IPS DF 19.7 (cell line): Measurements from ENCODE around the gene ARHGAP15.

Experiments
- DNase-seq: peaks from one replicate; pipeline ENCODE4 v3.0.0-alpha.2; 2013; ENCODE audit warnings: low read depth, low spot score

The ARHGAP15 gene

DNA sequence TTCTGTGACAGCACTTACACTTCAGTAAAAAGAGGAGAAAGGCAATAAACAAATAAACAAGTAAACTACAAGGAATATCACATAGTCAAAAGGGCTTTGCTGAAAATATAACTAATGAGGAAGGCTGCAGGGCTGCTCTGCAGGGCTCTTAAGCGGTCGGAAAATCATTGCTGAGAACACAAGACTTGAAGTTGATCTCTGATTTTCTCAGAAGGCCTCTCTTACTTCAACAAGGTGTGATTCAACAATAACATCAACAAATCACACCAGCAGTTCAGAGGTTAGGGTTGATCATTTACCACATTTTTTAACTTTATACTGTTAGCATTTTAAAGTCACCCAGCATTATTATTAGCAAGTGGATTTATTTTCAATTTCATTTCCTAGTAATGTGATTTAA is 215.6 kb downstream of the ARHGAP15 start:
- DNase-seq, result no peak

DNA sequence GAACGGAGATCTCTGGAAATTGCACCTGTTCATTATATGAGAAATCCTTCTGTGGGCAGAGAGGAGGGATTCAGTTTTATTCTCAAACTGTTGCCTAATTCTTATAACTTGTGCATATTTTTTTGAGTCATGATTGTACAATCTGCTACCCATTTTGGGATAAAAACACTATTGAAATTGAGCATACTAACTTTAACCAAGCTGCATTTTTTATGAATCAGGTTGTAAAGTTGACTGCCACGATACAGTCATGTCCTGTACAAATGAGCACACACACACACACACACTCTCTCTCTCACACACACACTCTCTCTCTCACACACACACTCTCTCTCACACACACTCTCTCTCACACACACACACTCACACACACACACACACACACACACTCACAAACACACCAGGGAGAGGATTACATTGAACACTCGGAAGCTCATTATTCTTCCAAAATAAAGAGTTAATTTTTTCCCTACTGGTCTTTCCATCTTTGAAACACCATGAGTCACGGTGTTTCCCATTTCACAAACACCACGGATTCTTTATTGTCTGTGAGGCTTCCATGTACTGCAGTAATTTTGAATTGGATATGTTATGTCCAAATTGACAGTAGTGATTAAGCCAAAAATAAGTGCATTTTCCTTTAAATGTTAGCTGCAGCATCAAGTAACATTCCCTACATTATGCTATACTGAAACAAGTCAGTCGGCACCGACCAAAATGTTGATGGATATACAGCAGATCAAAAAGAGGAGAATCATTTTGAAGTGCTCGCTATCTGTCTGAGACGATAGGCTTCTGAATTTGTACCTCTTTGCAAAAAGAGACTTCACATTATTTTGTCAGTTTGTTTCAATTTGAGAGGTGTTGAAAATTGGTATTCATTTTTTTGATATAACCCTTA is 216.9 kb downstream of the ARHGAP15 start:
- no peak for DNase-seq

DNA sequence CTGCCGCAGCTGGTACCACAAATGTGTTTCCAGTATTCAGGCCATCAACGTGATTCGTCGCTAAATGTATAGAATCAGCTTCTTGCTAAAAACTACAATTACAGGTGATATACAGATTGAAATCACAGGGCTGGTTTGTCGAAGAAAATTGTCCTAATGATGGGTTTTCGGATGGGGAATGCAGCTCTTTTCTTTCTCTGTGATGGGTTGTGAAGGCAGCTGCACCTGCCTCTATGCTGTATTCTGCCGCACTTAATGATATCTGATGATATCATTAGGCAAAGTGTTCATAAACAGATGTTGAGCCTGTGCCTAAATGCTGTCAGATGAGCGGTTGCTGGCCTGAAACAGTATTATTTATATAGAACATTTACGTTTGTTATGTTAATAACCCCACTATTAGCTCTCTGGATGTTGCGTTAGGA is 218.1 kb downstream of the ARHGAP15 start:
- DNase-seq, result no peak

DNA sequence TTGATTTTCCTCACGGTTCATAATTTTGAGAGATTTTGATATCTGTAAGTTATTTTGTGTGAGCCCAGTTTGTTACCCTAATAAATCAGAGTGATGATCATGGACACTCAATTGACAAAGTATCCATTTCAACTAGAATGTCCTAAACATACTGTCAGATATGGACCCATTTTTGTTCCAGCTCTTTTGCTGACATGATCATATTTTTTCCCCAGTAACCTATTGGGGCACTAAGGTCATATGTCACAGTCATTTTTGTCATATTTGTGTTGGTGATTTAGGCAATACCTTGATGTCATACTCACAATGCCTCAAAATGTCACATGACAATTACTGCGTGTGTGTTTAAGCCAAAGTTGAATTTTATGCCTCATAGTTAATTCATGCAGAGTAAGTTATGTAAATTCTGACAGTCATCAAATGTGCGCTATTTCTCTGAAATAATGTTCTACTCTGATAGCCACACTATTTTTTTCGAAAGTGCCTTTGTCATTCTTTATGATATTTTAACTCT is 218.7 kb downstream of the ARHGAP15 start:
- DNase-seq, result no peak

DNA sequence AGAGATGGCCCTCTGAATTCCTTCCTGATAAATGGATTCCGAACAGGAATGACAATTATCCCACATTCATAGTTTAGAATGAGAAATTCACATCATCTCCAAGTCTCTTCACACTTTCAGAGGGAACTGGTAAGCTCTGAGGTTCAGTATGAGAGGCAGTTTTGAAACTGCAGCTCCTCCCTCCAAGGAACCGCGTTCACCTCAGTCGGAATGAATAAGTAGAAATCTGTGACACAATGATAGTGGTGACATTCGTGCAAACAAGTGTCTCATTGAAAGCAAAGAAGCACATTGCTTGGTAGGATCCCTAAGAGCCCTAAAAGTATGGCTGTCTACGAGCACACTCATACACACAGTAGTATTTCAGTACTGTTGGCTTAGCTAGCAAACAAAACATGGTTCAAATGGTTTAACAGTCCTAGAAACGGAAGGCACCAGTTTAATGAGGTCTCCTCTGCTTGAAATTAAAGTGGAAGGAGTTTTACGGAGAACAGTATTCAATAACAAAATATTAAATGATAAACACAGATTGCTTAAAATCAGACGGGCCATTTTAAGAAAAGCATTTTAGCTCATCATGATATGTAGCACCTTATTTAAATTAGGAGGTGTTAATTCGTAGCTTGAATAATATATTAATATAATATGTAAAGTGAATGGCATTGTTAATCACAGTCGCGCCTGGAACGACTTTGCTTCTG is 225.0 kb downstream of the ARHGAP15 start:
- no peak for DNase-seq

DNA sequence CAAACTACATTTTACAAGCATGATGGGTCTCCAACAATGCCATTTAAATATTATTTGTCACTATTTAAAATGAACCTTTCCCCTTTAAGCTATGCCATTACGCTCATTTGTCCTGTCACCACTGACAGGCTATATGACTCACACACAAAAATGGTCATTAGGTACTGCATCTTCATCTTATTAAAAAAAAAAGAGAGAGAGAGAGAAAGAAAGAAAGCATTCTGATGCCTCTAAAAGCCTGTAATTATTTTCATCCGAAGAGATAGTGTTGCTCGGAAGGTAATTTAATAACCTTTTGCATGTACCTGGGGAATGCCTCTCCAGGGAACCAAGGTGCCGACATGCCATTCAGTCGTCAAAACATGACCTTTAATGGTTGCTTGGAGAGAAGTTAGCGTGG is 226.7 kb downstream of the ARHGAP15 start:
- no peak for DNase-seq

DNA sequence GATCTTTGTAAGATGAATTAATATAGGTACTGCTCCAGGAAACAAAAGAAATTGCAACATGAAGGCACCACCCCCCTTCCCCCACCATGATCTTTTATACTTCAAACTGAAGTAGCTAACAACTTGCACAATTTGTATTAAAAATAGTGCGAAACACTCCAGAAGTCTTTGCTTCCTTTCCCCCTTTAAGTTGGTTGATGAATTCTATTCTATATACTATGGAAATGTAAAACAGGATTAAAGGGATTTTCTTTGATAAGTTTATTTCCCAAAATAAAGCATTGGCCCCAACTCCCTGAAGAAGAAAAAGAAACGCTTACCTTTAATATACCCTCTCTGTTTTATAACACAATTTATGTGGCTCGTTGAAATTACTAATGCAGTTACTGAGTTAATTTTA is 227.1 kb downstream of the ARHGAP15 start:
- no peak for DNase-seq

DNA sequence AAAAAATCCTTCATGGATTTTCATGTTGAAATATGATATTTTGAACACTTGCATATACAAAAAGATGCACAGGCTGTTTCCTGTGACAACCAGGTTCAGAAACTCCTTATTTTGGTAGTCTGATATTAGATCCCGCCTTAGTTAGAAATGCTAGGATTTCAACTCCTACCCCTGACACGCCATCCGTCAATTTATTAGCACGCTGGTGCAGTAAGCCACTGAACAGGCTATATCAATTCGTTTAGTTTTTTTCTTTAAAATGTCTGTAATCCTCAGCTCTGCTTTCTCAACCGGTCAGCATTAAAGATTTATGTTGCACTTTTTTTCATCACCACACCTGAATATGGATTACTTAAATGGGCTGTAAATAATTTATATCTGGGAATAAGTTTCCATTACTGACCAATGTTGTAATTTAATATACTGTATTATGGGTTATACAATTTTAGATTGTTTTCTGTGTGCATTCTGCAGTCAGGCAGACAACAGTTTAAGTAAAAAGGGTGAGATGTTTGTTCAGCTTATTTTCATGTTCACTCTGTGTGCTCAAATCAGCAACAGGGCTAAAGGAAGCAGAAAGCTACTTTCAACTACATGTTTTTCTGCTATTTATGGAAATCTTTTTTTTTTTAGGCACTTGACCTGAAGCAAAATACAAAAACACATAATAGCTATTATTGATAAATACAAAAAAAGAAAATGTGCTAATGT is 227.7 kb downstream of the ARHGAP15 start:
- no peak for DNase-seq

DNA sequence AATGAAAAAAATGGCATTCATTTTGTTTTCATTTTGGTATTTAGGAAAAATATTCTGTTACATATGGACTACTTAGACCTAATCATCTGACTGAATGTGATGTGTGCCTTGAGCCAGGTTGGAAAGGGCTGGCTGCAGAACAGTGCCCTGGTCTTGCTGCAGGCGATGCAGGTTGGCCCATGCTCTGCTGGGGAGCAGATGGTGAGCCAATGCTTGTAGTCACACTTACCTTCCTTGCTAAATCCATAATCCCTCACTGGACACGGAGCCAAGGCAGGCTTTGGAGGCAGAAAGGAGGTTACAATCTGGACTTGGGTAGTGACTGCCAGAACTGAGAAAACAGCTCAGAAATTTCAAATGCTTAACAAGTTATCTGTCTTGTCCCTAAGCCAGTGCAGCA is 228.7 kb downstream of the ARHGAP15 start:
- DNase-seq, result no peak

DNA sequence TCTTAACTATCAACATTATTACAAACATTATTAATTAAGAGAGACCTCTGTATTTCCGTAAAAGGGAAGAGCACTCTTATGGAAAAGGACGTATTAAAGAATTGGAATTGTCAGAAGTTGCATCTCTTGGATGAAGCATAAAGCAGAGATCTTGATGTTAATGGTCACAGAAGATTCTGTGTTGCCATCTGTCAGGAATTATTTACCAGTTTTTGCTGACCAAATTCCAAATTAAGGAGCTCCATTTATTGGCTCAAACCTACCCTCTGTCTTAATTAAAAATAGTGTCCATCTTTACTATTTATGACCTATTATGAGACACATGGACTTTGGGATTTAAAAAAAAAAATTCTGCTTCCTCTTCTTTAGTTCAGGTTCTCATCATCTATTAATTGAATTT is 232.1 kb downstream of the ARHGAP15 start:
- DNase-seq, result no peak

DNA sequence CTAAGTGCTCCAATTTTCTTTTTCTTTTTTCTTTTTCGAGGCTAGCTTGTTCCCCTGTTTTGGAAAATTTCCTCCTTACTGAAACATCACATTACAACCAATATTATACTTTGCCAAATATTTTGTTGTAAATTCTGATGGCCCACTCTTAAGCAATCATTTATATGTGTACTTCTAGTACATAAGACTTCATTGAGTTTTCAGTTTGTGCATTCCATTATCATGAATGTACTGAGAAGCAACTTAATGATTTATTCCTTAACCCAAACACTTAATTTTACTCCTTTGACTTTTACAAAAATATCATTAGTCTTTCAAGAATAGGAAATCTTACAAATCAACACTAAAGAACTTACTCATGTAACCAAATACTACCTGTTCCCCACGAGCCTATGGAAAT is 242.4 kb downstream of the ARHGAP15 start:
- no peak for DNase-seq

DNA sequence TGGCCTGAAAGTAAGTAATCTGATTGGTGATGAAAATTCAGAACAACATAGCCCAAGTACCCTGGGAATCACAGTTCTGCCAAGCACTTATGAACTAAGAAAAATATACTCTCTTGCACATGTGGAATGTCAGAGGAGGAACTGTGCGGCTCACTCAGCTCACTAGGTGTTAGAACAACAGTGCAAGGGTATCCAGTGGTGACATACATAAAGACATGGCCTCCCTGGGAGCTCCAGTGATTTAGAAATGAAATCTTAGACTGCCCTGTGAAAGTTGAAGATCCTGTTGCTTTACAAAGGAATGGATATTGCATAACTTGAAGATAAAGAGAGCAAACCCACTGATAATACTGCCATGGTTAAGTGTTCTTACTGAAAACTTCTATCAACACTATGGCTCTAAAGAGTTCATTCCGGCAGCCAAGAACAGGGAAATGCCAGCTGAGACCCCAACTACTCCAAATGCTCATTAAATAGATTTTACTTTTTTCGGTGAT is 246.2 kb downstream of the ARHGAP15 start:
- no peak for DNase-seq

DNA sequence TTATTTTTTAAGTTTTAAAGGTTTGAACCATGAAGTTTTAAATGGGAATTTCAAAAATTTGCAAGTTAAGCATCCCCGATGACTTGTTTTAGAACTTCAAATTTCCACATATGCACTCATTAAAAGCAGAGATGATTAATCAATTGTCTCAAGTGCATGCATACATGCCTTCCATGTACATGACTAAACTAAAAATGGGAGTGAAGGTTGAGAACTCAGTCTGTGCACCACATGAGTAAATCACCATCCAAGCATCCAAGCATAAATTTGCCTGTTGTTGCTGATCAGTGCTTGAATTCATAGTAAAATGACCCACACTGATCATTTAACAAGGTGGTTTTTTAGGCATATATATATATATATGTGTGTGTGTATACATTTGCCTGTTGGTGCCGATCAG is 249.8 kb downstream of the ARHGAP15 start:
- no peak for DNase-seq

DNA sequence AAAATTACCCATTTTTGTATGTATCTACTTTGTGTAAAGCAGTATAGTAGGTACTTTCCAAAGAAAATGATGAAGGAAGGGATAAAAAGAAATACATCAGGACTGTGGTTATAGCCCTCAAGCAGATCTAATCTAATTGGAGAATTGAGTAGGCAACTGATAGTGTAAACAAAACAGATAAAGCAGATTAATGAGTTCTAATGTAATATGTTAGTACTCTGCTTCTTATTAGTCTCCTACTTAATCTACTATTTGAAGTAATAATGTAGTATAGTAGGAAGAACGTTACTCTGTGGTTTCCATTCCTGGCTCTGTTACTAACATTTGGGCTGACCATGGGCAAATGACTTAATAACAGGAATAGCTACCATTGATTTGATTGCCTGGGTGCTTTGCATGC is 250.7 kb downstream of the ARHGAP15 start:
- DNase-seq, result no peak

DNA sequence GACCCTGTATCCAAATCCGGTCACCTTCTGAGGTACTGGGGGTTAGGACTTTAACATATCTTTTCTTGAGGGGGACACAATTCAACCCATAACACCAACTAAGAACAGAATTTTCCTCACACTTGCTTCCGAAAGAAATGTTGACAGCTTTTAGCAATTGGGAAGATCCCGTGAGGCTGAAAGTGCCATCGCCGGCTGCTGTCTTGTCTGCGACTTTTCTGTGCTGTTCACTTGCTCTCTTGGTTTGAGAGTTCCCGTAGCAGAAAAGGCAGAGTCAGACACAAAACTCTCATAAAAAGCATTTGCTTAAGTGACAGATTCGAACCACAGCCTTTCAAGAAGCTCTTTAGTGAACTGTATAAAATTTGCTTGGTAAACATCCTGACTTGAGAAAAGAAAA is 253.4 kb downstream of the ARHGAP15 start:
- no peak for DNase-seq

DNA sequence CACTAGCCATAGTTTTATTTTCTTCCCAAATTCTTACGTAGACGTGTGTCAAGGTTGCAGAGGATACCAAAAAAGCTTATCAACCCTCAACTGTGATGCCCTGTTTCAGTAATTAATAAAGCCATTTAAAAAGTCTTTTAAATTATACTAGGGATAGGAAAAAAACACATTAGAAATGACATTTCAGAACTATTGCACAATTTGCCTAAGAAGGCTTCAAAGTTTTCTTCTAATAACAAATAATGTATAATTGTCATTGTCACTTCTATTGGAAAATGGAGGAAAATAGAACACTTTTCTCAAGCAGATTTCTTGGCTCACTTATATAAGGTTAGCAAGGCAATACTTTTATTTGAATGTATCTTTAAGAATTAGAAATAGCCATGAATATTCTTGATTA is 253.8 kb downstream of the ARHGAP15 start:
- no peak for DNase-seq

DNA sequence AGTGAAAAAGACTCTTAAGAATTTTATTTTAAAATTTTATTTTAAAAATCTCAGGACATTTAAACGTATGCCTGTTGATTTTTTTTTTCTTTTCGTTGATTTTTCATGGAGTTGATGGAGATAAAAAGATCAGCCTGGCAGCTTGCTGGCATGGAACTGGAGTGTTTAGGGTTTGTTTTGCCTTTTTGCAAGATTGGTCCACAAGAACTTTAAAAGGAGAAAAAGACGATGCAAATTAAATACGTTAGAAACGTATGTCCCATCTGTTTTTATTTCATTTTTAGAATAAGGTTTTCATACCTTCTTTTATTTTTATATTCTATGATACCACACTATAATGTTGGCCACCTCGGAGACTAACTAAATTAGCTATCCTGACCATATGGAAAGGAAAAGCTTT is 254.9 kb downstream of the ARHGAP15 start:
- no peak for DNase-seq

DNA sequence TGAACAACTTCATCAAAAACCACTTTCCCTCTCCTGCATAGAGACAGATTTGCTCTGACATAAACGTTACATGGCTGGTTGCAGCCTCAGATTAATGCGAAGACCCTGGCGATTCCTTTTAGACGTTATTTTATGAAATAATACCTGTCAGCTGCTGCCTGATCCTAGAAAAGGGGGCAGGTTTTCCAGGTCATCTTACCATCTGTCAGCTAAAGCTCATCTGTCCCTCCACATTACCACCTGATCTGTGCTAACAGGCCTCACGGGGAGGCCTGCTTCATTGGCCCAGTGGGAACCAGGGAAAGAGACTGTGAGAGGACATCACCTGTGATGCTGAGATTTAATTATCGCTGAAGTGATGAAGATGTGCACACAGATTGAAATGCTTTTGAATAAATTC is 261.0 kb downstream of the ARHGAP15 start:
- no peak for DNase-seq

DNA sequence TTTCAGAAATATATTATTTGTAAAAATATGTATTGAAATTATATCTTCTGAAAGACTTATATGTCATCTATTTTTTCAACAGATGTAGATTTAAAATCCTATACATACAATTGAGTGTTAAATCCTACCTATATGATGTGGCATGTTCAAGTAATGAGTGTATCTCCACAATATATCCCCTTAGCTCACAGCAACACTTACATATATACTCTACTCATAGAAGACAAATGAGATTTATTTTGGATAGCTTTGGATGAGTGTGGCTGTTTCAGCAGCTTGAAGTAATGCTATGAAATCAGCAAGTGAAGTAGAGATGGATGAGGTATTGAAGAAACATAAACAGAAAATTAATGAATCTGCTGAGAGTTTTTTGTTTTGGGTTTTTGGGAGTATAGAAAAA is 263.1 kb downstream of the ARHGAP15 start:
- DNase-seq, result no peak

DNA sequence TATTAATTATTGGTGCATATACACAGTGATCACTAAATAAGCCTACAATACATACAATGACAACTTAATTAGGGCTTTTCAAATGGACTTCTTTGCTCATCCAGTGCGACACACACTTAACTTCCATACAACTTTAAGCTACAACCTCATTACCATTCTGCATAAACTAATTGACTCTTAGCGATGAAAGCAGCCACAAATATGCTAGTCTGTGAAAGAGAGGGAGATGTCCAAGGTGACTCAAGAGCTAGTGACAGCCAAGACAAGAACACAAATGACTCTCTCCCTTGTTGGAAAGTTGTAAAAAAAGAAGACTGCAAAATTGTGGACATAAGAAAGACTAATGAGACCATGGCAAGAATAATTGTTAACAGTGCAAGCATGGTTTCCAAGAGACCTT is 264.8 kb downstream of the ARHGAP15 start:
- no peak for DNase-seq

DNA sequence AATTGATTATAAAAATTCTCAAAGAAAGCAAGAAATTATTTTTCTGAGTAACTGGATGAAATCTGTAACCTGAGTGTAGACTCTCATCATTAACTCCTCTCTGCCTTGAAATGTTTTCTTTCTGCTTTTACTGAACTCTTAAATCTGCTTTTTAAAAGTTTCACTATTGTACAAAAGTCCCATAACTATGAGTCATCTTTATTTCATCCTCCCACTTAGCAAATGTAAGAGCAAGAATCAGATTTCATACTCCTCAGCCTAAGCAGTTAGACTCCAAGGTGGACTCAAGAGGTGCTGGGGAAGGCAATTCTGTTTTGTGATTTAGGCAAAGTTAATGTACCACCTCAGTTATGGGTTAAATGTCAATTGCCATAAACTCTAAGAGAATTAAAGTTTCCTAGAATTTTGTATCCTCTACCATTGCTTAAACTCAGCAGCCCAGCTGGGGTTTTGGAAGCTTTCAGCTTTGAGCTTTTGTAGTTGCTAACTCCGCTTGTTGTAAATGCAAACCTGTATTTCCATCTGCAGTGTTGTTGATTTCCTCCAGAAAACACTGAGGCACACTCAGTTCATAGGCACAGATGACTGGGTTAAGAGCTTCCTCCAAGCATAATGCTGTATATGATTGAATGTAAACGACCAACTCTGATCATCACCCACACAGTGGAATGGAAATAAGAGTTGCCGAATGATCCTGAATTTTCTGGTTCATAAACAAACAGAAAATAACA is 268.8 kb downstream of the ARHGAP15 start:
- DNase-seq, result no peak
